Loucy (cell line): Measurements from ENCODE around the gene RUNX1.

Experiments
- H2AFZ ChIP-seq: fragments of 200-600 bp; sonication (generic); 2 replicates; pipeline ENCODE4 v1.6.0; 2016; ENCODE audit warnings: antibody characterized with exemption, mild to moderate bottlenecking, low read length, moderate library complexity
- H3F3A ChIP-seq: fragments of 200-600 bp; 2 replicates; pipeline ENCODE4 v1.6.0; 2016; ENCODE audit warnings: antibody characterized with exemption, low read depth, mild to moderate bottlenecking
- H3K27me3 ChIP-seq: fragments of 200-600 bp; sonication (generic); 2 replicates; pipeline ENCODE4 v1.6.1; 2014; ENCODE audit warnings: low read length, mild to moderate bottlenecking; ENCODE audit not compliant: insufficient read depth, poor library complexity, severe bottlenecking
- H3K36me3 ChIP-seq: fragments of 200-600 bp; sonication (generic); 2 replicates; pipeline ENCODE4 v1.6.1; 2016; ENCODE audit warnings: low read length; ENCODE audit not compliant: insufficient read depth
- H3K4me1 ChIP-seq: fragments of 200-600 bp; sonication (generic); 2 replicates; pipeline ENCODE4 v1.5.1; 2014; ENCODE audit warnings: low read length, mild to moderate bottlenecking; ENCODE audit not compliant: insufficient read depth, poor library complexity, severe bottlenecking
- H3K4me2 ChIP-seq: fragments of 200-600 bp; sonication (generic); 2 replicates; pipeline ENCODE4 v1.6.0; 2014; ENCODE audit warnings: antibody characterized with exemption, low read length, low read depth, mild to moderate bottlenecking; ENCODE audit not compliant: poor library complexity, severe bottlenecking
- H3K4me3 ChIP-seq: fragments of 200-600 bp; sonication (generic); 2 replicates; pipeline ENCODE4 v1.5.1; 2014; ENCODE audit warnings: low read length, mild to moderate bottlenecking, mixed read lengths; ENCODE audit not compliant: poor library complexity, severe bottlenecking
- H3K79me2 ChIP-seq: fragments of 200-600 bp; sonication (generic); 2 replicates; pipeline ENCODE4 v1.6.1; 2014; ENCODE audit warnings: low read length; ENCODE audit not compliant: insufficient read depth
- H3K9ac ChIP-seq: fragments of 200-600 bp; sonication (generic); 2 replicates; pipeline ENCODE4 v1.6.0; 2014; ENCODE audit warnings: mild to moderate bottlenecking, low read depth, low read length, moderate library complexity; ENCODE audit not compliant: poor library complexity, severe bottlenecking
- H3K9me2 ChIP-seq: fragments of 200-600 bp; sonication (generic); replicated peaks from 2 replicates; pipeline ENCODE4 v1.6.1; 2016; ENCODE audit warnings: low read depth, low read length, mixed read lengths
- H3K9me3 ChIP-seq: fragments of 200-600 bp; sonication (generic); 2 replicates; pipeline ENCODE4 v1.6.1; 2014; ENCODE audit warnings: mild to moderate bottlenecking, antibody characterized with exemption, low read length, low read depth; ENCODE audit not compliant: insufficient read depth
- H4K20me1 ChIP-seq: fragments of 200-600 bp; sonication (generic); 2 replicates; pipeline ENCODE4 v1.6.0; 2014; ENCODE audit warnings: antibody characterized with exemption, low read length, mild to moderate bottlenecking; ENCODE audit not compliant: insufficient read depth, poor library complexity, severe bottlenecking
- CTCF ChIP-seq: fragments of 200-600 bp; sonication (generic); conservative IDR thresholded peaks from 2 replicates; pipeline ENCODE4 v1.5.1; 2014; ENCODE audit warnings: mild to moderate bottlenecking, antibody characterized with exemption, low read length
- EZH2phosphoT487 ChIP-seq: fragments of 200-600 bp; IDR thresholded peaks from 2 replicates; pipeline ENCODE4 v1.6.1; 2018; ENCODE audit warnings: antibody characterized with exemption, mild to moderate bottlenecking, moderate library complexity, borderline replicate concordance

Gene RUNX1

GRCh38 chr21:34945288-34945687 lies 103.8 kb downstream of the RUNX1 start:
- TF ChIP-seq EZH2phosphoT487 (no peak), CTCF (no peak)
- Histone ChIP-seq H2AFZ (no peak overlapping the region), H3K4me2 (peak overlapping the region; percentile 38), H3K9ac (peak overlapping the region; percentile 51), H3K79me2 (peaks cover 100% of the 10 kb centered on the region), H4K20me1 (peaks cover 90% of the 10 kb centered on the region), H3F3A (no peaks in the 10 kb centered on the region), H3K9me2 (no peaks in the 10 kb centered on the region), H3K27me3 (no peaks in the 10 kb centered on the region), H3K4me1 (peaks cover 82% of the 10 kb centered on the region), H3K9me3 (no peaks in the 10 kb centered on the region), H3K4me3 (no peak overlapping the region), H3K36me3 (peaks cover 45% of the 10 kb centered on the region; the same call in 1 of the 2 replicates)

GRCh38 chr21:34944015-34944755 lies 104.9 kb downstream of the RUNX1 start:
- Histone ChIP-seq H3K4me1 (peaks cover 84% of the 10 kb centered on the region), H3K9me3 (no peaks in the 10 kb centered on the region)

GRCh38 chr21:34942911-34943310 lies 106.2 kb downstream of the RUNX1 start:
- peaks cover 30% of the 10 kb centered on the region; the same call in 1 of the 2 replicates for H3K36me3 ChIP-seq

More at GRCh38 chr21:34944015-34944755, 104.9 kb downstream of the RUNX1 start:
- Histone ChIP-seq H3F3A (no peaks in the 10 kb centered on the region), H3K9me2 (no peaks in the 10 kb centered on the region), H3K27me3 (no peaks in the 10 kb centered on the region), H3K36me3 (peaks cover 37% of the 10 kb centered on the region; the same call in 1 of the 2 replicates), H3K9ac (peak overlapping the region; percentile 51), H2AFZ (no peak overlapping the region), H4K20me1 (peaks cover 86% of the 10 kb centered on the region), H3K4me2 (peak overlapping the region; percentile 22), H3K4me3 (no peak overlapping the region), H3K79me2 (peaks cover 100% of the 10 kb centered on the region)
- TF ChIP-seq CTCF: no peak
- TF ChIP-seq EZH2phosphoT487: no peak

More at GRCh38 chr21:34942911-34943310, 106.2 kb downstream of the RUNX1 start:
- H3K4me1 ChIP-seq: peaks cover 91% of the 10 kb centered on the region
- H3F3A ChIP-seq: no peaks in the 10 kb centered on the region
- peaks cover 100% of the 10 kb centered on the region for H3K79me2 ChIP-seq
- H4K20me1 ChIP-seq: peaks cover 88% of the 10 kb centered on the region
- H2AFZ ChIP-seq: no peak overlapping the region
- TF ChIP-seq CTCF (no peak), EZH2phosphoT487 (no peak)
- no peak overlapping the region for H3K4me3 ChIP-seq
- H3K4me2 ChIP-seq: no peak overlapping the region
- H3K9ac ChIP-seq: no peak overlapping the region
- no peaks in the 10 kb centered on the region for H3K9me2 ChIP-seq
- H3K27me3 ChIP-seq: no peaks in the 10 kb centered on the region
- H3K9me3 ChIP-seq: no peaks in the 10 kb centered on the region
